Activated CD4-positive, alpha-beta T cell treated with anti-CD3 and anti-CD28 coated beads, Interleukin-2, amount 50 U/mL, for 48 hours (primary cell): ENCODE results near the gene MEGF11.

Experiments used
- DNase-seq, 2 experiments: peaks; one replicate each; pipeline ENCODE4 v3.0.0-alpha.2; 2020

The MEGF11 gene

DNA sequence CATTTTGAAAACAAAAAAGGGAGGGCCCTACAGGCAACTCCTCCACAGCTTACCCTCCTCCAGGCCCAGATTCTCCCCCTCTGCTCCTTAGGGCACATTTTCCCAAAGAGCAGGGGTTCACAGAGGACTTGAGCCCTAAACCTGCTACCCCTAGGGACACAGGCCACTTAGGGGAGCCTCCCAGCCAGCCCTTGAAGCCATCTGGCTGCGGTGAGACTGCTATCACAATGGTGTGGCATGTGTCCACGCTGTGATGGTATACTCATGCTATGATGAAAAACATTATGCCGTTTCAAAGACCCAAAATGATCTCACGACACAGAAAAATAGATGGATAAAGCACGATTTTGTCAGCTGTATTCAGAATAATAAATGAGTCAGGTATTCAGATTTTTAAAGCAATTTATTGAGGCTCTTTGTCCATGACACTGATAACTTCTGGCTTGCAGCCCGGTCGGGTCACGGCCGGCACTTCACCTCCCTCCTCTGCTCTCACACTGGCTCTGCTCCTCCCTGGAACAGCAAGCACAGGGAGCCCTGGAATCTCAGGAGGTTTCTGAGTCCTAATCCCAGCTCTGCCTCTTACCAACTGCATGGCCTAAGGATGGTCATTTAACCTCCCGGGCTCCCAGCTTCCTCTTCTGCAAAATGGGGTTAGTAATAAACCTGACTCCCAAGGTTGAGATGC lies 115.3 kb downstream of the MEGF11 start:
- no peak for DNase-seq

DNA sequence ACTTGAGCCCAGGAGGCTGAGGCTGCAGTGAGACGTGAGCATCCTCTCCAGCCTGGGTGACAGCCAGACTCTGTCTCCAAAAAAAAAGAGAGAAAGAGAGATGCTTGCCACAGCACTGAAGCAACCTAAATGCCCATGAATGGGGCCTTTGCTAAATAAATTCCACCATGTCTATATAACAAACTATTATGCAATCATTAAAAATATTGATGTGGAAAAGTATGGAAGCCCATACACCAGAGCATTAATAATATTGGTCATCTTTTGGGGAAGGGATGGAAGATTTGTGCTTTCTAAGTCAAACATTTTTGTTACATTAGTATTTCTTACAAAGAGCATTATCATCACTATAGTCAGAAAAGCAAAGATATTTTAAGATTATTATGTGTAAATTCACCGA lies 116.6 kb downstream of the MEGF11 start:
- DNase-seq = no peak

DNA sequence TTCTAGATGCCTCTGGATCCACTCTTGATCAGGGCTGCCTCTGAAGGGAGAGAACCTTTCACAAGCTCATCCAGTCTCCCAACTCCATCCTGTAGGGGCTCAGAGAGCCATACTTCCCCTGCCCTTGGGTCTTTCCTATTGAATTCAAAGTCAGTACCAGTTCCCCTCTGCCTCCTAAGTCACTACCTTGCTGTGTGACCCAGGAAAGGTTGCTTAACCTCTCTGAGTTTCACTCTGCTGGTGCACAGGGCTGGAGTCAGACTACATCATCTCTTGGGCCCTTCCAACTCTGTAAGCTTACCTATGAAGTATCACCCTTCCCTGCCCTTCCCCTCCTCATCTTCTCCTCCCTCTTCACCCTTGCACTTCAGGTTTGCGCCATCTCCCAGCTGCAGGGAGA lies 117.9 kb downstream of the MEGF11 start:
- DNase-seq = no peak

DNA sequence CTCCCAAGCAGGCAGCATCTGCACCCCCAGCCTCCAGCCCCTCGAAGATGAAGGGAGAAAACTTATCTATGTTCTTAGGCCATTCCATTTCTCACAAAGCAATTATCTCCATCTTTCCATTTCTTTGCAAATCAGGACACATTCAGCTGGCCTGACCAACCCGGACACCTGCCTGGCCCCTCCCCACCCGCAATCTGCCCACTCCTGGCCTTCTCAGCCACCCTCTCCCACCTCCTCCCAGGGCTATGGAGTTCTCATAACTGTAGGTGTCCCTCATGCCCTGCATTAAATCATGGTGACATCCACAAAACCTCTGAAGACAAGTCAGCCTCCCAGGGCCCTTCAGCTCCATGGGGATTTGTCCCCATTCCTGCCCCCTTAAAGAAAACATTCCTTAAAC lies 119.3 kb downstream of the MEGF11 start:
- no peak for DNase-seq

DNA sequence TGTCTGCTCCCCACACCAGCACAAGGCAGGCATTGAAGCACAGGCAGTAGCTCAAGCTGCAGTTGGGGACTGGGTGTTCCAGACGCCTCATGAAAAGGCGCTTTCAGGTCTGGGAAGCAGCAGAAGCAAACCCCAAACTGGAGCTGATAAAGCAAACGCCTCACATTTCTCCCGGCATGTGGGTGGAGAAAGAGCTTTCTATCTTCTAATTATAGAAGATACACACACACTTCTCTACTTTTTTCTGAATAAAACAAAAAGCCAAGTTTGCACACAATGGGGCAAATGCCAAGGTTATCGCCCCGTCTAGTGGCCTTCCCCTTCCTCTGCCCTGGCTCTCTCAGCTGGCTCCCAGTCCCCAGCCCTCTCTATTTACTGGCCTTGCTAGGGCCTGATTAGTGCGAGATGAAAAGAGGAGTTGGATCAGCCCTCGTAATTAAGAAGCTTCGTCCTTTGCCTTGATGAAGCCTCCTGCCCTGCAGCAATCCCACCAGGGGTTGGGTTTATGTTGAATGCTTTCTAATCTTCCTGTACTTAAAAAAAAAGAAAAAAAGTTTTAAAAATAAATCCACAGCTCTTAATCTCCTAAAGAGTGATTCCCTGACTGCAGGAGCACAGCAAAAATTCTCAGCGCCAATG lies 120.2 kb downstream of the MEGF11 start:
- DNase-seq = no peak

DNA sequence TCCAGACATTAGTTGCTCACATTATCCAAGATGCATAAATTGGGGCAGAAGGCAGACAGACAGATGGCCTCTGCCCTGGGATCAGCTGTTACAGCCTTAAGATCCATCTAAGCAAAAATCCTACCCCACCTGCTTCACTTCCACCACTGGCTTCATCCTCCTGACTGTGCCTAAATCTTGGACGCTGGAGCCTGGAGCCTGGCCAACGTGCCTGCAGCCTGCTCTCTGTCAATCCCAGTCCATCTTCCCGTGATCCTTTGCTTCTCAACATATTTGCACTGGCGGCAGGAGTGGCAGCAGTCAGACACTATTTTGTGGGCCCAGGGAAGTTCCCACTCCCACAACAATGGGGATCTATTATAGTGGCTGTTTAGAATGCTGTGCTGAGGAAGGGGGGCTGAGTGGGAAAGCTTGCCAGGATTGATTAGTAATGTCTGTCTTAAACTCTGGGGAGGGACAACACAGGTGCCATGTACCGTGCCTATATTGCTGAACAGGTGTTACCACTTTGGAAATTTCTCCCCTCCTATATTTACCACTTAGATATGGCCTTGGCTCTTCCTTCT lies 121.2 kb downstream of the MEGF11 start:
- DNase-seq = no peak

DNA sequence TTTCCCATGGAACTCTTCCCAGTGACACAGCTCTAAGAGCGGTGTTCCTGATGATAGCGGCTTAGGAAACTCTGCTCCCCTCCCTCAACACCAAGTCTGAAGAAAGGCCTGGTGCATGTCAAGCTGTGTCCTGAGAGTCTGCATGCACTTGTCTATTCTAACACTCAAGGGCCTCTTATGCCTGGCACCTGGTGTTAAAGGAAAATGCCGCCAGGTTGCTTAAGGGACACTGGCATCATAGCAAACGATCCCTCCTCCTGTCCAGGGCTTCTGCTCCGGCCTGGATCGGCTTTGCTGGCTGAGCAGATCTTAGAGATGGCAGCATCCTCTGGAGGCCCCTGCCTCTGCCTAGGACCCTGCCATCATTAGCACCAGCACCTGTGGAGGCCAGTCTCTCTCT lies 121.7 kb downstream of the MEGF11 start:
- DNase-seq = no peak

DNA sequence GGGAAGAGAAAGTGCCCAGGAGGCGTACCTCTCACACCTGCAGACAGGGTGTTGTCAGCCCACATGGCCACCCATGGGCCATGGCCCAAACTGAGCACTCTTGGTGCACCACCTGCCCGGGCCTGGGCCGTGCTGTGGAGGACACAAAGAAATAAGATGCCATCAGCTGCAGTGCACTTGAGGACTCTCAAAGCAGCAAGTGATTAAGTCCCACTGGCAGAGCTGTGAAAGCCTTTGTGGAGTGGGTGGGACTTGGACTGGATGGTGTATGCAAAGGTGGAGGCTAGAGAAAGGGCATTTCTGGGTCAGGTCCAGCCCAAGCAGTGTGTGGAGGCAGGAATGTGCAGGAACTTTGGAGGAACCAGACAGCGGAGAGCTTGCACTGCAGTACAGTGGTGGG lies 122.3 kb downstream of the MEGF11 start:
- no peak for DNase-seq

DNA sequence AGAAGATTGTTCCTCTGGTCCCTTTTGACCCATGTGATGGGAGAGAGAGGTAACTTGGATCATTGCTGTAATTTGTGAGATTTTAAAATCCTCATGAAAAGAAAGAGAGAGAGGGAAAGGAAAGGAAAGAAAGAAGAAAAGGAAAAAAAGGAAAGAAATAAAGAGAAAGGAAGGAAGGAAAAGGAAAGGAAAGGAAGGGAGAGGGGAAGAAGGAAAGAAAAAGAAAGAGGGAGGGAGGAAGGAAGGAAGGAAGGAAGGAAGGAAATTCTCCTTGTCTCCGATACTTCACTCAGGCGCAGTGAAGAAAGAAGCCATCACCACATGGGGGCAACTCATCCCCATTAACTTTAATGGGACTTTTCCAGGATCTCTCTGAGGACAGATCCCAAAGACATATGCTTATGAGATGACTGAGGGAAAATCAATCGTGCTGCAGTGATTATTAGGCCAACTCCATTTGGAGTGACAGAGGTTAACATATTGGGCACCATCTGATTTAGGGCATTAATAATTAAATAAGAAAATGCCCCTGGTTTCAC lies 123.0 kb downstream of the MEGF11 start:
- DNase-seq = no peak

DNA sequence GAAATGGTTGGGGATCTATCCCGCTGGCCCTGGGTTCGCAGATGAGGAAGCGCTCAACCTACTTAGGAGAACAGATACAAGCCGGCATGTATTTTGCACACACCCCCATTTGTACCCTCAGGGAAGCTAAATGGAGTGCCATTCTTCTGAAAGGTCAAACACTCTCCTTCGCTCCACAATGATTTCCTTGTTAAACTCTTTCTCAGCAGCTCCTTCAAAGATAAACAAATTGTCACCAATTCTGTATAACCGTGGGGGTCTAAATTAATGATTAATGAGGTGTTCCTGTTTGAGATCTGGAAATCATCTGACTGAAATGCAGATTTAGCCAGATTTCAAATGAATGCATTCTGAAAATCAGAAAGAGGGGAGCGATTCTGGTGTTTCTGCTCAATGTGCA lies 124.0 kb downstream of the MEGF11 start:
- DNase-seq = no peak

DNA sequence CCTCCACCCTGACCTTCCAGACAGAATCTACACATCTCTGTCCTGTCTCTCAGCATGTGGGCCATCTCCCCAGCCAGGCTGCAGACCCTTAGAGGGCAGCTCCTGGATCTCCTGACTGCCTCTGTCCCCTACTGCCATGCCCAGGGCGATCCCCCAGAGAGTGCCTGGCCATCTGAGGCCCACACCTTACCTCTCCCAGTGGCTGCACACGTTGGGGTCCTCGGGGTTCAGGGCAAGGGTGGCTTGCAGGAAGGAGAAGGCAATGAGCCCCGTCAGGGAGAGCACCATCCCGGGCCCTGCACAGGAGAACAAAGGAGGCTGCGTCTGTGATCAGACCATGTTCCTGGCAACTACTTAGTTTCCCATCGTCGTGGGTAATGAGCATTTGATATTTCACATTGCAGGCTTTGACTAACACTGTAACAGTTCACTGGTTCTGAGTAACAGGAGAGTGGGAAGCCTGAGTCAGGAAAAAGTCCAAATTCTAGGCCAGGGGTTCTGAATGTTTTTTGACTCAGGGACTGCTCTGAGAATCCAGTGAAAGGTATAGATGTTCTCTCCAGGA lies 125.4 kb downstream of the MEGF11 start:
- no peak for DNase-seq

DNA sequence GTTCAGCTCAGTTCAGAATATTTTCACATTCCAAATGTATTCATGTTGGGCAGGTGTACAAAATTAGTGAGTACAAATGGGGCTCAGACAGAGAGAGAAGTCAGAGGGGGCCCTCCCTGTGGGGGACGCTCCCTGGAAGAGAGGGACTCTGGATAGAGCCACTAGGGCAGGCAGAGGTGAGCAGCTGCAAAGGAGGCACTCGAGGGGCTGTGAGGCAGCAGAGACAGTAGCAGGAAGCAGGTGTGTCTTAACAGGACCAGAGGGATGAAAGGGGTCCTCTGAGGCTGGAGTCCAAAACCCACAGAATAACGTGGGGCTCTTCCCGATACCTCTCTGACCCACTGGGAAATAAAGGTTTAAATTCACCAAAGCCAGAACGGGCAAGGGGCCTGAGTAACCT lies 127.1 kb downstream of the MEGF11 start:
- no peak for DNase-seq

DNA sequence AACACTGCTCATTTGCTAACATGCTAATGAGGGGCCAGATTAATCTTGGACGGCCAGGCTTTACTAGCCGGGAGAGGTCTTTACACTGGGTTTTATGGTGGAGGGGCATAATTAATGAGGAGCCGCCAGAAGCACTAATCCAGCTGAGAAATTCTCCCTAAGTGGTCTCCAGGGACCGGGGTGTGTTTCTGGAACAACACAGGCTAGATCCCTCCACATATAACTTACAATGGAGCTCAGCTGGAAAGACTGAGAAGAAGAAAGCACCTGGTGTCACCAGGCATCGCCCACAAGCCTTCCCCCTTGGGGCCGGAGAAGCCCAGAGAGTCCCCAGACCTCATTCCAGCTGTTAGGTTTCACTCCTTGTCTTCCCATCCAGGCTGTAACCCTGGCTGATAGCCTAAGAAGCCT lies 127.5 kb downstream of the MEGF11 start:
- DNase-seq = no peak

DNA sequence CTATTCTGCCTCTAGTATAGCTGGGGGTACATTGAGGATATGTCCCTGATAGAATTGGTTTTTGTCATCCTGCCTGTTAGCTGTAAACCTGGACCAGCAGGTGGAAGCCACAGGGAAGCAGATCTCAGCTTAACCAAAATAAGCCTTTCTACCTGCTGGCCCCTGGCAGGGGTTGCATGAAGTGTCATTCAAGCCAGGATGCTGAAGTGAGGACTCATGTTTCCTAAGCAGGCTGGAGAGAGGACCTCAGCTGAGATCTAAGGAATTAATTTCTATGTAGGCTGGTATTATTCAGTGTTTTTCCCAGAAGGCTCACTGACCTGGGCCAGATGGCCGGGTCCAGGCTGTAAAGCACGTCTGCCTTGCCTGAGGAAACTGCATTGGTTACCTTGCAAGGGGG lies 128.9 kb downstream of the MEGF11 start:
- DNase-seq = no peak

DNA sequence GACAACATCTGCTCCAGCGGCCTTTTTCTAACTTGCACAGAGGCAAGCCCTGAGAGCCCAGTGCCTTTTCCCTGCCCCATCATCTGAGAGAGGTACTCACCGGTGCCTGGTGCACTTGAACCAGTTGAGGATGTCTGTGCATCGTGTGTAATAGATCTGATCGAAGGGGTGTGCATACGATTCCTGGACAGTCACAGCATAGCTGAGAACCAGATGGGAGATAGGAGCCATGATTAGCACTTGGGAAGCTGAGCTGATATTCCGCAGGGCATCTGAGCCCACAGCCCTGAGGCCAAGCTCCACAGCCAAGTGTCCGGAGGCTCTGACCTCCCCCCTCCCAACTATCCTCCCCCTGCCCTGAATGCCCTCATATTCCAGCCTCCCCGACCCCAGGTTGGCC lies 129.8 kb downstream of the MEGF11 start:
- DNase-seq = no peak

DNA sequence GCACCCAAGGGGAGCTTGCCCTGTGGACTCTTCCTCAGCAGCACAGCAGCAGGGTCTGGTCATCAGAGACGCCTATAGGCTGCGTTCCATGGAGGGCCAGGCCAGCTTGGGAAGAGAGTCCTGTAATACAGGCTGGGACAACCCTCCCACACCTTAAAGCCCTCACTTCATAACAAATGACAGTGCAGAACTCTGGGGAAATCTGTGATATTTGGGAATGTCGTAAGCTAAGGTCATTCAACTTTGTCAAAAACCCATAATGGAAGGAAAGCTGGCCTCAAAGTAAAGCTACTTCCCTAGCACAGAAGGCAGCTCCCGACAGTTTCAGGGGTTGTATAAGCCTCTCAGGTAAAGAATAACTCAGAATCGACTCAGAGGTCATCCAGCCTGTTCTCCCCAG lies 133.1 kb downstream of the MEGF11 start:
- no peak for DNase-seq

DNA sequence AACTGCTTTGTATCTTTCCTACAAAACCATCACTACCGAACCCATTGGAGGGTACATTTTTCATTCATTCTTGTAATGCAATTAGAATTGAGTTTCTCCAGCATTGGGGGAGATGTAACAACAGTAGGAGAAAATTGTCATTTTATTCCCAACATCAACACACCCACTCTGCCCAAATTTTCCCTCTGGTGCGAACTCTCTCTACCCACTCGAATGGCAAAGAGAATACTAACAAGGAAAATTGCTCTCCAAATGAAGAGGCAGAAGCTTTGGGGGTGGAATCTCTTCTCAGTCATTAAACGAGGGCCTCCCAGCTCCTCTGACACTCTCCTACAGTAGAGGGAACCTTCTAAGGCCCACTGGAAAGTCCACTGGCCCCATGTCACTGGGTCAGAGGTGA lies 135.7 kb downstream of the MEGF11 start:
- DNase-seq = no peak

DNA sequence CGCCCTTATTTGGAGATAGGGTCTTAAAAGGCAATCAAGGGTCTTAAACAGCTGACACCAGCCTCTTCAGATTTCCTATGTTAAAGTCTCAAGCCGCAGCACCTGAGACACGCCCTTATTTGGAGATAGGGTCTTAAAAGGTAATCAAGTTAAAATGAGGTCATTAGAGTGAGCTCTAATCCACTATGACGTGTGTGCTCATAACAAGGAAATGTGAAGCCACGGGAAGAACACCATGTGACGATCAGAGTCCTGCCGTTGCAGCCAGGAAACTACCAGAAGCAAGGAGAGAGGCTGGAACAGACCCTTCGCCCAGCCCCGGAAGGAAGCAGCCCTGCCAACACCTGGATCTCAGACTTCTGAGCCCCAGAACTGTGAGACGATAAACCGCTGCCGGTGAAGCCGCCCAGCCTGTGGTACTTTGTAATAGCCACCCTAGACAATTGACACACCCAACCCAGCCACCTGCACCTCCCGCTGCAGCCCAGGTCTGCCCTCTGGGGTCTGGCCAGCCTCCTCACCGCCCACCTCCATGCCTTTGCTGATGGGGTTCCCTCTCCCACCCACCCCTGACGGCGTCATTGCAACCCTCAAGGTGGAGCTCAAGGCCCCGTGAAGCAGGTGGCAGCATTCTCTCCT lies 137.9 kb downstream of the MEGF11 start:
- DNase-seq = peak in 1 of 2 experiments; percentile 9

DNA sequence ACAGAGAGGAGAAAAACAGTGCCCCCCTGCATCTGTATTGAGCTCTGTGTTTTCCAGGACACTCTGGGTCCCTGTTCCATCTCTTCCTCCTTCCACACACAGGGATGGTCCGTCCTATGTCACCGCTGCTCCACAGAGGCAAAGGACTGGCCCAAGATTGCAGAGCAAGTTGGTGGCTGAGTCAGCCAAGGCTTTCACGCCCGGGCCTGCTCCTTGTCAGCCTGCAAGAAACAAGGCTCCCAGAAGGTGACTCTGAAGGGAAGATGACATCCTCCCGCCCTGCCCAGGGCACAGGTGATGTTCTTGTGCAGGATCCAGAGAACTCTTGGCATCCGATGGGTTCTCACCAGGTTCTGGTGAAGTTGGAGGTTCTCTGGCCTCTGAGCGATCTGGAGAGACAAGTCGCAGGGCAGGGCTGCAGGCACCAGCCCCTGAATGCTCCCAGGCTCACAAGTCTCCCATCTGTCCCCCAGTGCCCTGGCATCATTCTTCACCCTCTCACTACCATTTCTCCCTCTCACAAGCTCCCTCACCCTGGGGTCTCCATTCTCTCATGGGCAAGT lies 138.6 kb downstream of the MEGF11 start:
- no peak for DNase-seq

DNA sequence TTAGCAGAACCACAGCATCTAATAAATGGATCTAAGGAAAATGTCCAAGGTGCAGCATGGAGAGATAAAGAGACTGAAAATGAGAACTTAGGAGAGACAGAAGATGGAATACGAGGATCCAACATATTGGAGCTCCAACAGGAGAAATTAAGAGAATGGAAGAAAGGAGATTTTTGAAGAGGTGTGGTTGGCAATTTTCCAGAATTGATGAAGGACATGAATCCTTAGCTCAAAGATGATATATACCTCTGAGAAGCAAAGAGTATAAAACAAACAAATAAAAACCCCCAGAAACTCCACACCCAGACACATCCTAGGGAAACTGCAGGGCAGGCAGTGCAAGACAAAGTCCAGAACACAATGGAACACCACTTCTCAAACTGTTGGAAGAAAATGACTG lies 141.2 kb downstream of the MEGF11 start:
- DNase-seq = no peak

DNA sequence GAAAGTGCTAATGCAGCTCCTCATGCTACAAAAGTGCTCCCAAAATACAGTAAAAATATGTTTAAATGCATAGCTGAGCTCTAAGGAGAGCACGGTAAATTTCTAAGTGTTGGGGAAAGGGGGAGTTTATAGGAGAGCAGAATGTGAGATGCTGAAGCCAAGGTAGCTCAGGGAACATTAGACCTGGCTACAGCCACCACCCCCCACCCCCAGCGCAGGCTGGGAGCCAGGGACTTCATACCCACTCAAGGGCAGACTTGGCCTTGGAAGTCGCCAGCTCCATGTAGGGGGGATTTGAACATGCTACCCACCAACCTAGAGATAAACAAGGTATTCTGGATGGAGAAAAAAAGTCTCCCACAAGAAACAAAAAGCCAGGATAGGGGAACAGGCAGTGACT lies 142.2 kb downstream of the MEGF11 start:
- no peak for DNase-seq

DNA sequence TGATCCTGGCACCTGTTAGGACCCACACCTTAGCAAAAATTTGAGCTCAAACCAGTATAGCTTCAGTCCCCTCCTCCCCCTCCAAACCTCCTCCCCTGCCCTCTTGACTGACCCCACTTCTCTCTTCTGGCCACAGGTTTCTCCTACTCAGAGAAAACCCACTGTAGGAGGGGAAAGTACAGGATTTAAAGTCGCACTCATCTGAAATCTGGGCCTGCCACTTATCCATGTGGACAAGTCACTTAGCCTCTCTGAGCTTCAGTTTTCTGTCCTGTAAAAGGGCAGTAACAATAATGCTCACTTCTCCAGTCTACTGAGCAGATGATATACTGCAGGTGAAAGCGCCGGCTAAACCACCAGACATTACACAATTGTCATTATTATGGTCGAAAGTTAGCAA lies 142.7 kb downstream of the MEGF11 start:
- DNase-seq = no peak

DNA sequence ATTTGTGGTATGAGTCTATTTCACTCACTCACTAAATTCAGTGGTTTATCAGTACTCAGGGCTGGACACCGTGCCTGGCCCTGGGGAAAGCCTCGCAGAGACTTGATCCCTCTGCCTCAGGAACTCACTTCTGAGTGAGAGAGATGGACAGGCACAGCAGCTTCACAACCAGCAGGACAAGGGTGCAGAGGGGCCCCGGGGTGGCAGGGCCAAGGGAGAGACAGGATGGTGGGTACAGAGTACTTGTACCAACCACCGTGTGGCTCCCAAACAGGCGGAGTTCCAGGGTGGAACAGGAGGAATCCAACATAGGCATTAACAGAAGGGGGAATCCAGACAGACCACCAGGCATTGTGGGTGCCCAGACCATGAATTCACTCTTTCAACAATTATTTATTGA lies 143.7 kb downstream of the MEGF11 start:
- DNase-seq = no peak
